Mesothelial cell of epicardium (in vitro differentiated cells): ENCODE results near the gene SLCO3A1. TPM values are rescaled to one million over a fixed set of nuclear protein-coding genes. Genes with fewer than 3 reads are reported as not detected.

Source experiments
- DNase-seq, 2 experiments: peaks; one replicate each; pipeline ENCODE4 v3.0.0; 2021; ENCODE audit warnings: low spot score in 2 of 2; ENCODE audit not compliant: unreplicated experiment in 2 of 2
- H3K27ac Mint-ChIP-seq: 2 replicates; pipeline ENCODE4 v1.8.0; 2021; ENCODE audit warnings: mixed read lengths
- H3K27me3 Mint-ChIP-seq: 2 replicates; pipeline ENCODE4 v1.8.0; 2021; ENCODE audit warnings: low read depth, mixed read lengths
- H3K36me3 Mint-ChIP-seq: 2 replicates; pipeline ENCODE4 v1.8.0; 2021; ENCODE audit warnings: mixed read lengths
- H3K4me1 Mint-ChIP-seq: 2 replicates; pipeline ENCODE4 v1.8.0; 2021; ENCODE audit warnings: mixed read lengths
- H3K4me3 Mint-ChIP-seq: 2 replicates; pipeline ENCODE4 v1.8.0; 2021; ENCODE audit warnings: mild to moderate bottlenecking, moderate library complexity, mixed read lengths
- H3K9me3 Mint-ChIP-seq: 2 replicates; pipeline ENCODE4 v1.8.0; 2021; ENCODE audit warnings: mixed read lengths
- total RNA-seq: library from RNA; stranded (reverse); gene quantifications from 3 replicates; pipeline ENCODE4 v1.2.1, GENCODE V29; 2021
- TF ChIP-seq, protein P1 (sequence below): fragments of 200-600 bp; sonication (generic); IDR thresholded peaks from one replicate; pipeline ENCODE4 v1.5.0; 2021; ENCODE audit warnings: antibody characterized with exemption; ENCODE audit not compliant: unreplicated experiment

The SLCO3A1 gene
- total RNA-seq, 1 donor from 2014 or later, result 1.9 TPM

DNA sequence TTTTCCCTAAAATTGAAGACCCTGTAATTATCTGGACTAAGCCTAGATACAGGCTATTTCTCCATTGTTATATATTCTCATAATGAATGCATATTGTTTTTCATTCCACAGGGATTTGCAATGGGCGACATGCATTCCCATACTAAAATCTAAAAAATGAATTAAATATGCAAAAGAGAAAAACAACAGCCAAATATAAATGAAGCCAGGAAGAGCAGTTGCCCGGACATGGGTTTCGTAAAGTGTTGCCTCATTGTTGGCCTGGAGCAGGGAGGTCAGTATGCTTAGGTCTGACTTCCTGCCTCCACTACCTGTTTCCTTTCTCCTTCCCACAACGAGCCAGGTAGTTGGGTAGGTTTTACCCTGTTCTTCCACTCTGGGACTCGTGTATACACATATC is 27.1 kb upstream of the SLCO3A1 start:
- H3K27ac Mint-ChIP-seq, result no peak overlapping the region
- no peak for DNase-seq
- H3K27me3 Mint-ChIP-seq, result peaks cover 3% of the 10 kb centered on the region
- peaks cover 10% of the 10 kb centered on the region for H3K4me1 Mint-ChIP-seq
- TF ChIP-seq, protein P1, sequence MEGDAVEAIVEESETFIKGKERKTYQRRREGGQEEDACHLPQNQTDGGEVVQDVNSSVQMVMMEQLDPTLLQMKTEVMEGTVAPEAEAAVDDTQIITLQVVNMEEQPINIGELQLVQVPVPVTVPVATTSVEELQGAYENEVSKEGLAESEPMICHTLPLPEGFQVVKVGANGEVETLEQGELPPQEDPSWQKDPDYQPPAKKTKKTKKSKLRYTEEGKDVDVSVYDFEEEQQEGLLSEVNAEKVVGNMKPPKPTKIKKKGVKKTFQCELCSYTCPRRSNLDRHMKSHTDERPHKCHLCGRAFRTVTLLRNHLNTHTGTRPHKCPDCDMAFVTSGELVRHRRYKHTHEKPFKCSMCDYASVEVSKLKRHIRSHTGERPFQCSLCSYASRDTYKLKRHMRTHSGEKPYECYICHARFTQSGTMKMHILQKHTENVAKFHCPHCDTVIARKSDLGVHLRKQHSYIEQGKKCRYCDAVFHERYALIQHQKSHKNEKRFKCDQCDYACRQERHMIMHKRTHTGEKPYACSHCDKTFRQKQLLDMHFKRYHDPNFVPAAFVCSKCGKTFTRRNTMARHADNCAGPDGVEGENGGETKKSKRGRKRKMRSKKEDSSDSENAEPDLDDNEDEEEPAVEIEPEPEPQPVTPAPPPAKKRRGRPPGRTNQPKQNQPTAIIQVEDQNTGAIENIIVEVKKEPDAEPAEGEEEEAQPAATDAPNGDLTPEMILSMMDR, result no peak
- H3K4me3 Mint-ChIP-seq, result no peak overlapping the region
- no peaks in the 10 kb centered on the region for H3K36me3 Mint-ChIP-seq
- H3K9me3 Mint-ChIP-seq, result no peaks in the 10 kb centered on the region

DNA sequence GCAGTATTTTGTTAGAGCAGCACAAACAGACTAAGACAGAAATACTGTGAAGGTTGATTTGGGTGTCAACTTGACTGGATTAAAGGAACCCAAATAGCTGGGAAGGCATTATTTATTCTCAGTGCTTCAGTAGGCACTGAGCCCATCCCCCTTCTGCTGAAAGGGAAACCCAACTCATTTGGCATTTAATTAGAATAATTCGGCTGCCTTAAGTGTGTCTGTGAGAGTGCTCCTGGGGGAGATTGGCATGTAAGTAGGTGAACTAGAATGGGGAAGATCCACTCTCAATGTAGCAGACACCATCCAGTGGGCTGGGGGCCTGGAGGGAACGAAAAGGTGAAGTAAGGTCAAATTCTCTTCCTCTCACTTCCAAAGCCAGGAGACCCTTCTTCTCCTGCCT is 20.5 kb upstream of the SLCO3A1 start:
- TF ChIP-seq, protein P1, result no peak
- Mint-ChIP-seq H3K4me1 (no peaks in the 10 kb centered on the region), H3K4me3 (no peak overlapping the region), H3K36me3 (no peaks in the 10 kb centered on the region), H3K27ac (no peak overlapping the region), H3K27me3 (peaks cover 13% of the 10 kb centered on the region), H3K9me3 (peaks cover 4% of the 10 kb centered on the region)
- DNase-seq, result no peak

DNA sequence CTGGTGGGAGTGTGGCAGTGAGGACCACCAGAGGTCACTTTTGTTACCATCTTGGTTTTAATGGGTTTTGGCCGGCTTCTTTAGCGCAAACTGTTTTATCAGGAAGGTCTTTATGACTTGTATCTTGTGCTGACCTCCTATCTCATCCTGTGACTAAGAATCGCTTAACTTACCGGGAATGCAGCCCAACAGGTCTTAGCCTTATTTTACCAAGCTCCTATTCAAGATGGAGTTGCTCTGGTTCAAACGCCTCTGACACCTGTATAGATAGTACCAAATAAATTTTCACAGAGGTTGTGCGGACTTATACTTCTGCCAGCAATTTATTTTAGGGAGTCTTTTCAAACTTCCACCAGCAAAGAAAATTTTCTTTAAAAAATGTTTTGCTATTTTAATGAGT is 13.6 kb upstream of the SLCO3A1 start:
- H3K27me3 Mint-ChIP-seq, result peaks cover 31% of the 10 kb centered on the region
- peaks cover 11% of the 10 kb centered on the region for H3K9me3 Mint-ChIP-seq
- H3K36me3 Mint-ChIP-seq, result no peaks in the 10 kb centered on the region
- DNase-seq, result no peak
- TF ChIP-seq, protein P1, result no peak
- H3K27ac Mint-ChIP-seq, result no peak overlapping the region
- H3K4me1 Mint-ChIP-seq, result no peaks in the 10 kb centered on the region
- no peak overlapping the region for H3K4me3 Mint-ChIP-seq

DNA sequence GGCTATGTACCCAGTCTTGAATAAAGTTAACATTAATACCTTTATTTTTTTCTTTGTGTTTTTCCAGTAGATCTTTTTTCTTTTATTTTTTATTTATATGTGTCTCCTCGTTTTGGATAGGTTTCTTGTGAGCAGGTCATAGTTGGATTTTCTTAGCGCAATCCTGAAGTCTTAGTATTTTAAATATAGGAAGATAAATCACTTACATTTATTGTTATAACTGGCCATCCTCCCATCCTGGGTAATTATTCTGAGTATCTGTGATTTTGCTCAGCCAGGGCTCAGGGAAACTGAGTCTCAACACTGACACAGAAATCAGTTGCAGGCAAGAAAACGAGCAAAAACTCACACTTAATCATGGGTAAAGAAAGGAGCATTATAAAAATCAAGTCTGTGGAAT is 11.6 kb upstream of the SLCO3A1 start:
- Mint-ChIP-seq H3K4me1 (no peaks in the 10 kb centered on the region), H3K36me3 (no peaks in the 10 kb centered on the region), H3K27ac (no peak overlapping the region), H3K4me3 (no peak overlapping the region), H3K9me3 (peaks cover 7% of the 10 kb centered on the region), H3K27me3 (peaks cover 40% of the 10 kb centered on the region)
- no peak for DNase-seq
- TF ChIP-seq, protein P1, result no peak

DNA sequence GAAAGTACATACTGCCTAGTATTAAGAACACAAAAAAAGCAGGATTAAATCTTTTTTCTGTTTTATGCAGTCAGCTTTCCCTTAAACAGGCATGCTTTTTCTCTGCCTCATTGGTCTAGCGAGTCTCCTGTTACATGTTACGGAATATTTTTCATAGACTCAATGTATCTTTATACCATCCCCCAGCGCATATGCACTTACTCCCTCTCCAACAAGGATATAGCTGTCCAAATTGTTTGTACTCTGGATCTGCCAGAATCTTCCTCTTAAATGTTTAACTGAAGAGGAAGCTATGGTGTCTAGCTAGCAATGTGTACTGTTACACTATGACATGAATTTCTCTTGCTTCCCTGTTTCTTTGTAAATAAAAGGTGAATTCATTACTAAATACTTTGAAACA is 9.2 kb upstream of the SLCO3A1 start:
- H3K27me3 Mint-ChIP-seq, result peaks cover 49% of the 10 kb centered on the region
- TF ChIP-seq, protein P1, result no peak
- peaks cover 7% of the 10 kb centered on the region for H3K9me3 Mint-ChIP-seq
- H3K27ac Mint-ChIP-seq, result no peak overlapping the region
- H3K36me3 Mint-ChIP-seq, result no peaks in the 10 kb centered on the region
- H3K4me1 Mint-ChIP-seq, result no peaks in the 10 kb centered on the region
- no peak for DNase-seq
- H3K4me3 Mint-ChIP-seq, result no peak overlapping the region

DNA sequence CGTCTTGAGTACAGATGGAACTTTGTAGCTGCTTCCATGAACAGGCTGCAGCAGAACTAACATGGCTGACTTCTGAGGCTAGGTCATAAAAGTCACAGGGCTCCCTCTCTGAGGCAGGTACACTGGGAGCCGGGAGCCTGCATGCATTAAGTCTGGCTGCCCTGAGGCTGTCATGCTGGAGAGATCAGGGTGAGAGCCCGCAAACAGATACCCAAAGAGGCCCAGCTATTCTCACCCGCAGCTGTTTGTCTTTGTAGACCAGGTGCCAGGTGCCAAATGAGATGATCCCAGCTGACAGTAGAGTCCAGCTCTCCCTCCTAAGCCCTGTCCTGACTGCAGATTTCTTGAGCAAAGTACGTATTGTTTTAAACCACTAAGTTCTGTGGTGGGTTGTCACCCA is 8.6 kb upstream of the SLCO3A1 start:
- TF ChIP-seq, protein P1, result no peak
- Mint-ChIP-seq H3K4me1 (no peaks in the 10 kb centered on the region), H3K27me3 (peaks cover 55% of the 10 kb centered on the region), H3K4me3 (no peak overlapping the region), H3K27ac (no peak overlapping the region), H3K9me3 (peaks cover 7% of the 10 kb centered on the region), H3K36me3 (no peaks in the 10 kb centered on the region)
- DNase-seq, result no peak
